GM12865 (cell line): ENCODE results near the gene FTSJ3.

Experiments
- DNase-seq: peaks from one replicate; pipeline ENCODE4 v3.0.0; 2010; ENCODE audit warnings: low read depth
- H3K4me3 ChIP-seq: 2 replicates; pipeline ENCODE4 v1.5.1; 2011; ENCODE audit warnings: mild to moderate bottlenecking, low read depth, low read length, control low read depth
- TF ChIP-seq, protein P1 (sequence below): IDR thresholded peaks from 2 replicates; pipeline ENCODE4 v1.5.1; 2011; ENCODE audit warnings: low read length, control low read depth, low read depth, inconsistent platforms; ENCODE audit not compliant: insufficient read depth; ENCODE audit errors: missing control alignments

The FTSJ3 gene

DNA sequence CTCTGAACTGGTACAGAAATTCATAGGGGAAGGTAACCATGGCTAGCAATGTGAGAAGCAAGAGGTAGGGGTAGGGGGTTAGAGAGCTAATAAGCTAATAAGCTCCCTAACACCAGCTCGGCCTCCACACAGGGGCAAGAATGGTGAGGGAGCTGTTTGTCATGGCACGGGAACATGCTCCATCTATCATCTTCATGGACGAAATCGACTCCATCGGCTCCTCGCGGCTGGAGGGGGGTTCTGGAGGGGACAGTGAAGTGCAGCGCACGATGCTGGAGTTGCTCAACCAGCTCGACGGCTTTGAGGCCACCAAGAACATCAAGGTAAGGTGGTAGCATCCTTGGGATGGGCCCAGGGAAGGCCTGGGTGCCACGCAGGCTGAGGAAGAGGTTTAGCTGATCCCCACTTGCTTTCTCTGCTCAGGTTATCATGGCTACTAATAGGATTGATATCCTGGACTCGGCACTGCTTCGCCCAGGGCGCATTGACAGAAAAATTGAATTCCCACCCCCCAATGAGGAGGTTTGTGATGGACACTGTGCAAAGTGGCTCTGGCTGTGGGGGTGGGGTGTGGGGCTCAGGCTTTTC is 3.5 kb upstream of the FTSJ3 start:
- H3K4me3 ChIP-seq = no peak overlapping the region
- no peak for DNase-seq
- TF ChIP-seq, protein P1, sequence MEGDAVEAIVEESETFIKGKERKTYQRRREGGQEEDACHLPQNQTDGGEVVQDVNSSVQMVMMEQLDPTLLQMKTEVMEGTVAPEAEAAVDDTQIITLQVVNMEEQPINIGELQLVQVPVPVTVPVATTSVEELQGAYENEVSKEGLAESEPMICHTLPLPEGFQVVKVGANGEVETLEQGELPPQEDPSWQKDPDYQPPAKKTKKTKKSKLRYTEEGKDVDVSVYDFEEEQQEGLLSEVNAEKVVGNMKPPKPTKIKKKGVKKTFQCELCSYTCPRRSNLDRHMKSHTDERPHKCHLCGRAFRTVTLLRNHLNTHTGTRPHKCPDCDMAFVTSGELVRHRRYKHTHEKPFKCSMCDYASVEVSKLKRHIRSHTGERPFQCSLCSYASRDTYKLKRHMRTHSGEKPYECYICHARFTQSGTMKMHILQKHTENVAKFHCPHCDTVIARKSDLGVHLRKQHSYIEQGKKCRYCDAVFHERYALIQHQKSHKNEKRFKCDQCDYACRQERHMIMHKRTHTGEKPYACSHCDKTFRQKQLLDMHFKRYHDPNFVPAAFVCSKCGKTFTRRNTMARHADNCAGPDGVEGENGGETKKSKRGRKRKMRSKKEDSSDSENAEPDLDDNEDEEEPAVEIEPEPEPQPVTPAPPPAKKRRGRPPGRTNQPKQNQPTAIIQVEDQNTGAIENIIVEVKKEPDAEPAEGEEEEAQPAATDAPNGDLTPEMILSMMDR = no peak

DNA sequence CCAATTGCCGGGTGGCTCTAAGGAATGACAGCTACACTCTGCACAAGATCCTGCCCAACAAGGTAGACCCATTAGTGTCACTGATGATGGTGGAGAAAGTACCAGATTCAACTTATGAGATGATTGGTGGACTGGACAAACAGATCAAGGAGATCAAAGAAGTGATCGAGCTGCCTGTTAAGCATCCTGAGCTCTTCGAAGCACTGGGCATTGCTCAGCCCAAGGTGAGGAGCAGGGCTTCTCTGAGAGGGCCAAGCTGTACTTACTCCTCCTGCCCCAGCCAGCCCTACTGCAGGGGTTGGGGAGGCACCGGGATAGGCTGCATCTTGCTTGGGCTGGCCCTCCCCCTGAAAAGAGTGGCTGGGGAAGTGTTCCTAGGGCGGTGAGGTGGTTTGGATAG is 2.8 kb upstream of the FTSJ3 start:
- DNase-seq = no peak
- TF ChIP-seq, protein P1 = no peak
- no peak overlapping the region for H3K4me3 ChIP-seq

DNA sequence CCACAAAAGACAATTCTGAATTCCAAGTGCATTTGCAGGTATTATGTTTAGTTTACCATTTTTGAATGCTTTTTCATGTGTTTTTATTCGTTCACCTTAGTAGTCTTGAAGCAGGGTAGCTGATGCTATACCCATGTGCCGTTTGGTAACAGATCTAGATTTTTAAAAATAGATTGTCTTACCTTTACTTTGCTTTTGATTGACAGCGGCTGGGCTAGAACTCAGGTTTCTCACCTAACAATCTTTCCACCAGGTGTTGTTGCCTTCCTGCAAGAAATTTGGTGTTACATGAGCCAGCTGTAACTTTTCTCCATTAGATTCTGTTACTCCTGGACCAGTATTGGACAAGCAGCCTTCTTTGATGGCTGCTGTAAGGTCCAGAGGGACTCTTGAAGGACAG is 1.5 kb upstream of the FTSJ3 start:
- peak overlapping the region; percentile 61; the same call in 1 of the 2 replicates for H3K4me3 ChIP-seq

DNA sequence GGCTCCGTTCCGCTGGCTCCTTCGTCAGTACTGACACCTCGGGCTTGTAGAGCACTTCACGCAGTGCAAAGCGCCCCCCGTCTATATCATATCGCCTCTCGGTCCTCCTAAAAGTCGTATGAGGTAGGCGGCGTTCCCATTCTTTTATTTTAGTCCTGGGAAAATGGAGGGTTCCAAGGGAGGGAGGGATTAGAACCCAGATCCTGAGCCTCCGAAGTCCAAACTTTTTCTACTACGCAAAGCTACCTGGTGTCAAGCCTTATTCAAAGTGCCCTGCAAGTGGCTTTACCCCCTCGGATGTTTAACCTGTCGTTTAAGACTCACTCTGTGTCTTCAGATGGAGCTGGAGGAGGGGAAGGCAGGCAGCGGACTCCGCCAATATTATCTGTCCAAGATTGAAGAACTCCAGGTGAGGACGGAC is 348 bp upstream of the FTSJ3 start:
- H3K4me3 ChIP-seq = peak overlapping the region; percentile 61
- TF ChIP-seq, protein P1 = no peak
- no peak for DNase-seq

More for the DNA sequence above, 1.5 kb upstream of the FTSJ3 start:
- DNase-seq = no peak
- TF ChIP-seq, protein P1 = no peak

DNA sequence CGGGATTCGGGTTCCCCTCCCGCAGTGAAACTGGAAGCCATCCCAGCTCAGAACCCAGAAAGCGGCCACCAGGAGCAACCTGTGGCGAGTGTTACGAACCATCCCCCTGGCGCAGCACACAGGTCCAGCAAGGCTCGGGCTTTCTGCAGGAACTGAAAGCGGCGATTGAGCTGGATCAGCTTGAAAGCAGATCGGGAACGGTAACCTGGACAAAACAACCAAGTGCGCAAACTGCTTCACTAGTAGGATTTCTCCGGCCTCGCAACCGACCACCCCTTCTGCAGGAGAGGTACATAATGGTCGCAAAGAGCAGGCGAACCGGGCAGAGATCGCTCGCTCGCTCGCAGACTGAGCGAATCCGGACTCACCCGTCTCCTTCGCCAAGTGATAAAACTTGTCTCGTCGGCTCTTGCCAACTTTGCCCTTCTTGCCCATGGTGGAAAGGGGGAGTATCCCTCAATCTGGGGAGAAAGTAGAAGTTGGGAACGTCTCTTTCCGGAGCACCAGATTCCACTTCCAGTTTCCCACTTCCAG is 928 bp downstream of the FTSJ3 start:
- H3K4me3 ChIP-seq = peak overlapping the region; percentile 61
- DNase-seq = no peak
- TF ChIP-seq, protein P1 = no peak

DNA sequence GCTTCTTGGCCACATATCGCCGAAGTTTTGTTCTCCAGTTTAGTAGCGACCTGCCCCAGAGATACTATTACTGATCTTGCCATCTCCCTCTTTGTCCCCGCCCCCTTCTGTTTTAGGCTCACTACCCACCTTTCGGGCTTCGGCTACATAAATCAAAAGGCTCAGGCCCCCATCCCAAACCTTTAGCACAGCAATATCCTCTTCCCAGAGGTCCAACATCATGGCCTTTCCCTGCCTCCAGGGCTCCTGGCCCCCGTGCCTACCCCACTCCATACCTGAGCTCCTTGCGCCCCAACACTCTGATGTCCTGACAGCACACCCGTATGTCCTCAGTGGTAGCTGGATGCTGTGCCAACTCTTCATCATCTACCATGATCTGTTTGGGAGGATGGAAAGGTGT is 3.1 kb downstream of the FTSJ3 start:
- no peak overlapping the region for H3K4me3 ChIP-seq
- TF ChIP-seq, protein P1 = no peak

DNA sequence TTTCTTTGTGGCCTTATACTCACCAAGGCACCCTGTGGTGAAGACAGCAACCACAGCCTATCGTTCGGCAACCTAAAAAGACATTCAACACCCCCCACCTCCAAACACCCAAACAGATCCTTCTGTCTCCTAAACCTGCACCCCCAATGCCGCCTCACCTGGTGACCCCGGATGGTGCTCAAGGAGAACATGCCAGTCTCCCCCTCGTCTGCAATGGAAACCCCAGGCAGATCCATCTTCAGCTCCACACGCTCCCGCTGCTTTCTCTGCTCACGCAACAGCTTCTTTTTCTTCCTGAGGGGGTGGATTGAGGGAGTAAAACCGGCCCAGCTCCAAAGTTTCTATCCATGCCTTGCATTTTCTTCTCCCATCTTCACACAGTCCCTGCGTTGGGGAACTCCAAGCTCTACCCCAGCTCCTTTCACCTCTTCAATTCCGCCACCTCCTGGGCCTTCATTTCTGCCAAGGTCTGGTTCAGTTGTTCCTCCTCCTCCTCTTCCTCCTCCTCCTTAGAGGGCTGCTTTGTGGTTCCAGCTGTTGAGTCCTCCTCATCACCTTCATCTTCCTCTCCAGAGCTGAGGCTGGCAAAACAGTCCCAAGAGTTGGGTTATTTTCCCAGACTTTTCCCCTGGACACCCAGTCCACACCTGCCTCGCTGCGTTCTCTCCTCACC is 3.7 kb downstream of the FTSJ3 start:
- no peak overlapping the region for H3K4me3 ChIP-seq
- TF ChIP-seq, protein P1 = no peak
- no peak for DNase-seq

More for the DNA sequence above, 3.1 kb downstream of the FTSJ3 start:
- no peak for DNase-seq
